Astrocyte (in vitro differentiated cells and primary cell): ENCODE results near the gene EXOC4. TPM values are rescaled to one million over a fixed set of nuclear protein-coding genes. Genes with fewer than 3 reads are reported as not detected.

Experiments
- DNase-seq: peaks from one replicate; pipeline ENCODE4 v3.0.0-alpha.2; 2010; ENCODE audit warnings: low read depth
- FAIRE-seq: peaks from 2 replicates; lab custom pipeline; 2011; peaks lifted over from hg19 to GRCh38; lab: Jason Lieb, UNC
- H2AFZ ChIP-seq: 2 replicates; pipeline ENCODE4 v1.6.0; 2012; ENCODE audit warnings: low read depth, low read length, inconsistent platforms
- H3K27ac ChIP-seq: 2 replicates; pipeline ENCODE4 v1.5.1; 2011; ENCODE audit warnings: low read depth, low read length, inconsistent platforms
- H3K27me3 ChIP-seq: 2 replicates; pipeline ENCODE4 v1.6.0; 2011; ENCODE audit warnings: low read length, inconsistent platforms; ENCODE audit not compliant: insufficient read depth
- H3K36me3 ChIP-seq: 2 replicates; pipeline ENCODE4 v1.5.1; 2011; ENCODE audit warnings: low read length, inconsistent platforms; ENCODE audit not compliant: insufficient read depth
- H3K4me1 ChIP-seq: 2 replicates; pipeline ENCODE4 v1.5.1; 2011; ENCODE audit warnings: low read length, inconsistent platforms; ENCODE audit not compliant: insufficient read depth
- H3K4me2 ChIP-seq: 2 replicates; pipeline ENCODE4 v1.6.0; 2012; ENCODE audit warnings: low read length, inconsistent platforms
- H3K4me3 ChIP-seq: 2 replicates; pipeline ENCODE4 v1.5.1; 2011; ENCODE audit warnings: low read depth, mild to moderate bottlenecking, low read length, inconsistent platforms; ENCODE audit not compliant: insufficient read depth
- H3K79me2 ChIP-seq: 2 replicates; pipeline ENCODE4 v1.6.0; 2012; ENCODE audit warnings: mild to moderate bottlenecking, low read length, inconsistent platforms; ENCODE audit not compliant: insufficient read depth
- H3K9ac ChIP-seq: 2 replicates; pipeline ENCODE4 v1.6.0; 2012; ENCODE audit warnings: mild to moderate bottlenecking, low read length, inconsistent platforms
- H3K9me3 ChIP-seq: 2 replicates; pipeline ENCODE4 v1.5.1; 2012; ENCODE audit warnings: low read depth, mild to moderate bottlenecking, low read length, inconsistent platforms; ENCODE audit not compliant: insufficient read depth
- H4K20me1 ChIP-seq: 2 replicates; pipeline ENCODE4 v1.6.0; 2012; ENCODE audit warnings: low read length, inconsistent platforms; ENCODE audit not compliant: insufficient read depth
- H3K27ac Mint-ChIP-seq: one replicate; pipeline ENCODE4 v1.8.0; 2021; ENCODE audit warnings: mild to moderate bottlenecking, mixed read lengths; ENCODE audit not compliant: unreplicated experiment
- H3K27me3 Mint-ChIP-seq: one replicate; pipeline ENCODE4 v1.8.0; 2021; ENCODE audit warnings: low read depth, mixed read lengths; ENCODE audit not compliant: unreplicated experiment
- H3K36me3 Mint-ChIP-seq: one replicate; pipeline ENCODE4 v1.8.0; 2021; ENCODE audit warnings: low read depth, mixed read lengths; ENCODE audit not compliant: unreplicated experiment
- H3K4me1 Mint-ChIP-seq: one replicate; pipeline ENCODE4 v1.8.0; 2021; ENCODE audit warnings: low read depth, mixed read lengths; ENCODE audit not compliant: unreplicated experiment
- H3K4me3 Mint-ChIP-seq: one replicate; pipeline ENCODE4 v1.8.0; 2021; ENCODE audit warnings: mild to moderate bottlenecking, moderate library complexity, mixed read lengths; ENCODE audit not compliant: unreplicated experiment
- H3K9me3 Mint-ChIP-seq: one replicate; pipeline ENCODE4 v1.8.0; 2021; ENCODE audit warnings: mild to moderate bottlenecking, mixed read lengths; ENCODE audit not compliant: unreplicated experiment
- CTCF ChIP-seq: IDR thresholded peaks from 2 replicates; pipeline ENCODE4 v1.5.1; 2011; ENCODE audit warnings: low read depth, mild to moderate bottlenecking, inconsistent platforms, low read length, moderate library complexity; ENCODE audit not compliant: insufficient read depth
- EZH2 ChIP-seq: IDR thresholded peaks from 2 replicates; pipeline ENCODE4 v1.6.1; 2012; ENCODE audit warnings: mild to moderate bottlenecking, low read length, inconsistent platforms; ENCODE audit not compliant: insufficient read depth
- total RNA-seq: library from RNA; stranded (reverse); gene quantifications from 2 replicates; pipeline ENCODE4 v1.2.1, GENCODE V29; 2021

The EXOC4 gene
- total RNA-seq, 1 donor from 2014 or later, result 57.5 TPM

GRCh38 chr7:133571076-133571475, 318.2 kb downstream of the EXOC4 start:
- Histone ChIP-seq H3K27me3 (no peaks in the 10 kb centered on the region), H2AFZ (no peak overlapping the region), H3K27ac (no peak overlapping the region), H3K4me2 (no peak overlapping the region), H3K79me2 (no peaks in the 10 kb centered on the region), H3K4me3 (no peak overlapping the region), H4K20me1 (no peaks in the 10 kb centered on the region), H3K9ac (no peak overlapping the region), H3K4me1 (peaks cover 5% of the 10 kb centered on the region), H3K36me3 (no peaks in the 10 kb centered on the region), H3K9me3 (no peaks in the 10 kb centered on the region)
- Mint-ChIP-seq H3K9me3 (no peaks in the 10 kb centered on the region), H3K4me3 (no peak overlapping the region), H3K27me3 (no peaks in the 10 kb centered on the region), H3K4me1 (peaks cover 18% of the 10 kb centered on the region), H3K27ac (no peak overlapping the region), H3K36me3 (no peaks in the 10 kb centered on the region)
- FAIRE-seq, result no peak
- TF ChIP-seq EZH2 (no peak), CTCF (no peak)
- DNase-seq, result no peak

- no peak overlapping the region for H3K4me2 ChIP-seq
- H3K27me3 ChIP-seq, result no peaks in the 10 kb centered on the region
- H3K9ac ChIP-seq, result no peak overlapping the region
- no peaks in the 10 kb centered on the region for H3K79me2 ChIP-seq
- H3K27ac ChIP-seq, result no peak overlapping the region
- FAIRE-seq, result no peak
- H3K36me3 Mint-ChIP-seq, result no peaks in the 10 kb centered on the region
- H3K4me3 Mint-ChIP-seq, result no peak overlapping the region
- H3K4me1 Mint-ChIP-seq, result peaks cover 18% of the 10 kb centered on the region
- no peak overlapping the region for H2AFZ ChIP-seq
- no peak overlapping the region for H3K27ac Mint-ChIP-seq
- DNase-seq, result no peak
- H3K4me3 ChIP-seq, result no peak overlapping the region
- no peaks in the 10 kb centered on the region for H3K9me3 Mint-ChIP-seq
- no peaks in the 10 kb centered on the region for H3K36me3 ChIP-seq
- H3K27me3 Mint-ChIP-seq, result no peaks in the 10 kb centered on the region
- H3K9me3 ChIP-seq, result no peaks in the 10 kb centered on the region
- H3K4me1 ChIP-seq, result peaks cover 5% of the 10 kb centered on the region
- TF ChIP-seq CTCF (no peak), EZH2 (no peak)
- H4K20me1 ChIP-seq, result no peaks in the 10 kb centered on the region
These were observed 319.2 kb downstream of the EXOC4 start for GRCh38 chr7:133572087-133572486.

GRCh38 chr7:133572843-133573242, 320.0 kb downstream of the EXOC4 start:
- peaks cover 18% of the 10 kb centered on the region for H3K4me1 Mint-ChIP-seq
- H3K27me3 Mint-ChIP-seq, result no peaks in the 10 kb centered on the region
- H3K9ac ChIP-seq, result no peak overlapping the region
- no peaks in the 10 kb centered on the region for H3K9me3 Mint-ChIP-seq
- TF ChIP-seq CTCF (no peak), EZH2 (no peak)
- no peak overlapping the region for H2AFZ ChIP-seq
- H4K20me1 ChIP-seq, result no peaks in the 10 kb centered on the region
- H3K9me3 ChIP-seq, result no peaks in the 10 kb centered on the region
- H3K27ac ChIP-seq, result no peak overlapping the region
- peaks cover 5% of the 10 kb centered on the region for H3K4me1 ChIP-seq
- no peak overlapping the region for H3K4me2 ChIP-seq
- no peak overlapping the region for H3K4me3 Mint-ChIP-seq
- no peaks in the 10 kb centered on the region for H3K27me3 ChIP-seq
- H3K36me3 ChIP-seq, result no peaks in the 10 kb centered on the region
- H3K36me3 Mint-ChIP-seq, result no peaks in the 10 kb centered on the region
- no peak overlapping the region for H3K4me3 ChIP-seq
- DNase-seq (no peak), FAIRE-seq (no peak)
- no peaks in the 10 kb centered on the region for H3K79me2 ChIP-seq
- no peak overlapping the region for H3K27ac Mint-ChIP-seq
